Measurements from ENCODE around the gene SEMA6D.

The SEMA6D gene

GRCh38 chr15:47822048-47822447 is 104.7 kb downstream of the SEMA6D start:
- Histone ChIP-seq H2AFZ (ENCODE audit: low read length) (no peak overlapping the region), H4K20me1 (ENCODE audit: insufficient read depth, low read length) (no peaks in the 10 kb centered on the region), H3K4me1 (ENCODE audit: low read length) (no peaks in the 10 kb centered on the region), H3K79me2 (ENCODE audit: low read length) (no peaks in the 10 kb centered on the region), H3K36me3 (replicated peaks; ENCODE audit: insufficient read depth, low read length) (no peaks in the 10 kb centered on the region), H3K27ac (ENCODE audit: low read length) (no peak overlapping the region), H3K9ac (ENCODE audit: low read length) (no peak overlapping the region), H3F3A (ENCODE audit: insufficient read depth, low read length) (no peaks in the 10 kb centered on the region), H3K9me3 (replicated peaks; ENCODE audit: insufficient read depth, low read length) (no peaks in the 10 kb centered on the region), H3K27me3 (replicated peaks; ENCODE audit: insufficient read depth, low read length) (no peaks in the 10 kb centered on the region), H3K4me2 (ENCODE audit: low read depth, low read length) (no peak overlapping the region), H3K4me3 (ENCODE audit: low read length) (no peak overlapping the region), H3K9me2 (replicated peaks; ENCODE audit: insufficient read depth, low read length) (no peaks in the 10 kb centered on the region)
- TF ChIP-seq EZH2 (optimal IDR thresholded peaks at IDR 0.05; ENCODE audit: low read depth, low read length), result no peak
- no peak for TF ChIP-seq EZH2phosphoT487 (IDR thresholded peaks at IDR 0.05; ENCODE audit: low read length)
- no peak for DNase-seq

All from MM.1S (cell line).